ENCODE results near the gene SSPN.

- TF ChIP-seq CTCF (IDR thresholded peaks at IDR 0.05 in 2 of 3, conservative IDR thresholded peaks at IDR 0.05 in 1 of 3; ENCODE audit: borderline replicate concordance in 1 of 3, insufficient read depth in 1 of 3, low read depth in 2 of 3, low read length in 2 of 3): no peak
- TF ChIP-seq EZH2 (IDR thresholded peaks at IDR 0.05): no peak
- no peak for TF ChIP-seq EGR1 (IDR thresholded peaks at IDR 0.05; ENCODE audit: low read depth)
- TF ChIP-seq ZNF274 (IDR thresholded peaks at IDR 0.05; ENCODE audit: low read depth, low read length): no peak
- no peak for TF ChIP-seq SIN3A (IDR thresholded peaks at IDR 0.05; ENCODE audit: low read depth)
- TF ChIP-seq ATF3 (IDR thresholded peaks at IDR 0.05): no peak
- no peak for TF ChIP-seq RAD21 (IDR thresholded peaks at IDR 0.05; ENCODE audit: low read depth)
- no peak for TF ChIP-seq EZH2phosphoT487 (IDR thresholded peaks at IDR 0.05; ENCODE audit: borderline replicate concordance)
- no peak for TF ChIP-seq POLR2A (IDR thresholded peaks at IDR 0.05; ENCODE audit: borderline replicate concordance, extremely low read depth, insufficient read depth, insufficient read length)
- no peak for TF ChIP-seq POLR2AphosphoS5 (IDR thresholded peaks at IDR 0.05; ENCODE audit: low read depth, low read length)
- TF ChIP-seq SP1 (IDR thresholded peaks at IDR 0.05; ENCODE audit: low read depth): no peak
Observed at GRCh38 chr12:26212396-26212795, 17.0 kb downstream of the SSPN start.

All from HCT116 (cell line).